Fibroblast of mammary gland (primary cell): ENCODE data around the gene FBXL20.

ENCODE experiments used
- DNase-seq: peaks from one replicate; pipeline ENCODE4 v3.0.0-alpha.2; 2010; ENCODE audit warnings: low read depth
- H3K4me3 ChIP-seq: 2 replicates; pipeline ENCODE4 v1.5.1; 2011; ENCODE audit warnings: low read depth, mild to moderate bottlenecking, low read length, moderate library complexity; ENCODE audit not compliant: control insufficient read depth
- CTCF ChIP-seq: conservative IDR thresholded peaks from 2 replicates; pipeline ENCODE4 v1.5.1; 2011; ENCODE audit warnings: low read depth, low read length, inconsistent platforms; ENCODE audit not compliant: control insufficient read depth, insufficient read depth

FBXL20 gene

GRCh38 chr17:39332092-39332491, 69.3 kb downstream of the FBXL20 start:
- no peak for DNase-seq
- no peak overlapping the region for H3K4me3 ChIP-seq
- no peak for TF ChIP-seq CTCF

- TF ChIP-seq CTCF: no peak
- DNase-seq: no peak
- no peak overlapping the region for H3K4me3 ChIP-seq
These were observed 72.6 kb downstream of the FBXL20 start for GRCh38 chr17:39328815-39329214.

GRCh38 chr17:39327109-39327508, 74.3 kb downstream of the FBXL20 start:
- DNase-seq: no peak
- H3K4me3 ChIP-seq: no peak overlapping the region
- TF ChIP-seq CTCF: no peak

- DNase-seq: no peak
- TF ChIP-seq CTCF: no peak
- H3K4me3 ChIP-seq: no peak overlapping the region
These were observed 75.7 kb downstream of the FBXL20 start for GRCh38 chr17:39325528-39326240.

- H3K4me3 ChIP-seq: no peak overlapping the region
- no peak for TF ChIP-seq CTCF
These were observed 82.8 kb downstream of the FBXL20 start for GRCh38 chr17:39318636-39319035.

GRCh38 chr17:39306509-39307212, 94.8 kb downstream of the FBXL20 start:
- H3K4me3 ChIP-seq: no peak overlapping the region
- TF ChIP-seq CTCF: no peak
- no peak for DNase-seq

More at GRCh38 chr17:39318636-39319035, 82.8 kb downstream of the FBXL20 start:
- DNase-seq: no peak

GRCh38 chr17:39305978-39306377, 95.4 kb downstream of the FBXL20 start:
- no peak for TF ChIP-seq CTCF
- no peak overlapping the region for H3K4me3 ChIP-seq
- DNase-seq: no peak
